ENCODE measurements around the gene FECH. TPM values are rescaled to one million over a fixed set of nuclear protein-coding genes. Genes with fewer than 3 reads are reported as not detected.
A peak's percentile ranks its signal among the peaks of the same experiment; 100 is the strongest.
"Not testable (repeated sequence)": the region's sequence is repeated elsewhere in the genome, so short reads cannot be mapped to it uniquely, and the experiment has no call there.

FECH gene
- total RNA-seq, 1 donor, result 24.5 TPM

- no peak for DNase-seq (ENCODE audit: low read depth in 2 of 3, low spot score in 2 of 3)
These were observed 53.3 kb downstream of the FECH start for GRCh38 chr18:57533006-57533867.

- no peak for DNase-seq (ENCODE audit: low read depth in 2 of 3, low spot score in 2 of 3)
These were observed 57.4 kb downstream of the FECH start for GRCh38 chr18:57529151-57529550.

GRCh38 chr18:57527556-57528229, 58.8 kb downstream of the FECH start:
- DNase-seq (ENCODE audit: low read depth in 2 of 3, low spot score in 2 of 3), result no peak

- peak in 2 of 3 donors; percentile 18 to 64 for DNase-seq (ENCODE audit: low read depth in 2 of 3, low spot score in 2 of 3)
These were observed 63.1 kb downstream of the FECH start for GRCh38 chr18:57523171-57523956.

GRCh38 chr18:57522348-57522747, 64.2 kb downstream of the FECH start:
- DNase-seq (ENCODE audit: low read depth in 2 of 3, low spot score in 2 of 3), result not testable (repeated sequence)

- DNase-seq (ENCODE audit: low read depth in 2 of 3, low spot score in 2 of 3), result no peak
These were observed 66.7 kb downstream of the FECH start for GRCh38 chr18:57519668-57520424.

- DNase-seq (ENCODE audit: low read depth in 2 of 3, low spot score in 2 of 3), result no peak
These were observed 68.0 kb downstream of the FECH start for GRCh38 chr18:57518533-57518932.

GRCh38 chr18:57516056-57516455, 70.4 kb downstream of the FECH start:
- peak in 2 of 3 donors; percentile 12 to 62 for DNase-seq (ENCODE audit: low read depth in 2 of 3, low spot score in 2 of 3)

GRCh38 chr18:57505231-57505630, 81.3 kb downstream of the FECH start:
- no peak for DNase-seq (ENCODE audit: low read depth in 2 of 3, low spot score in 2 of 3)

- no peak for DNase-seq (ENCODE audit: low read depth in 2 of 3, low spot score in 2 of 3)
These were observed 83.9 kb downstream of the FECH start for GRCh38 chr18:57502624-57503023.

GRCh38 chr18:57498682-57499256, 87.7 kb downstream of the FECH start:
- no peak for DNase-seq (ENCODE audit: low read depth in 2 of 3, low spot score in 2 of 3)

Other genes with a start within 250 kb of the FECH start
- gene ST8SIA3, start 234.1 kb downstream of the FECH start, total RNA-seq, result not detected
- under 0.01 TPM for gene ONECUT2, start 151.3 kb downstream of the FECH start, total RNA-seq
- gene NARS1, start 35.1 kb upstream of the FECH start, total RNA-seq, result 43.1 TPM
- gene ATP8B1, start 216.6 kb upstream of the FECH start, total RNA-seq, result 0.27 TPM

Measured in hematopoietic multipotent progenitor cell (in vitro differentiated cells).